ENCODE results near the gene ATP1A1. TPM values are rescaled to one million over a fixed set of nuclear protein-coding genes. Genes with fewer than 3 reads are reported as not detected.

Gene ATP1A1
- total RNA-seq, 2 donors from 2014 or later, result 208 to 285 TPM

GRCh38 chr1:116428576-116428975 is 55.5 kb downstream of the ATP1A1 start:
- H3K4me3 Mint-ChIP-seq, result no peak overlapping the region
- no peaks in the 10 kb centered on the region for H3K36me3 Mint-ChIP-seq
- no peaks in the 10 kb centered on the region for H3K4me1 Mint-ChIP-seq (ENCODE audit: low read depth in 2 of 2)
- no peak overlapping the region for H3K27ac Mint-ChIP-seq
- DNase-seq (ENCODE audit: low spot score) (no peak), ATAC-seq (no peak)
- no peaks in the 10 kb centered on the region for H3K9me3 Mint-ChIP-seq
- H3K27me3 Mint-ChIP-seq, result peaks cover 16 to 18% of the 10 kb centered on the region in 2 donors

DNA sequence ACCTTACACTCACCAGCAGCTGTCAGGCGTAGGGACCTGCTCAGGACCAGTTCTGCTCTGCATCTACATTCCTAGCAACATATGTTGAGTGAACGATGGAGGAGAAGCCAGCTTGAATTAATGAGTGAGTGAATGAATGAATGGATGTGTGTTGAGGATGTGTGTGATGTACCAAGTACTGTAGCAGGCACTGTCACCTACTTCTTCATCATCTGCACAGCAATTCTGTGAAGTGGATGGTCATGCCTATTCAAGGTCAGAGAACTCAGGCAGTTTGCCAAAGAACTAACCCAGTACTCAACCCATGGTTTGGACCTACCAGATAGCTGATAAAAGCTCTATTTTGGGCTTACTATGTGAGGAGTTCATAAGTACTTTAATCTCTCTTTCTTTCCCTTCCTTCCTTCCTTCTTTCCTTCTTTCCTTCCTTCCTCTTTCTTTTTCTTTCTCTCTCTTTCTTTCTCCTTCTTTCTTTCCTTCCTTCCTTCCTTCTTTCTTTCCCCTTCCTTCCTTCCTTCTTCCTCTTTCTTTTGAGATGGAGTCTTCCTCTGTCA is 56.9 kb downstream of the ATP1A1 start:
- Mint-ChIP-seq H3K36me3 (no peaks in the 10 kb centered on the region), H3K27me3 (peaks cover 11 to 16% of the 10 kb centered on the region in 2 donors), H3K27ac (no peak overlapping the region), H3K9me3 (no peaks in the 10 kb centered on the region), H3K4me1 (ENCODE audit: low read depth in 2 of 2) (no peaks in the 10 kb centered on the region), H3K4me3 (no peak overlapping the region)
- DNase-seq (ENCODE audit: low spot score) (no peak), ATAC-seq (no peak)

- H3K27me3 Mint-ChIP-seq, result peaks cover 9 to 14% of the 10 kb centered on the region in 2 donors
- ATAC-seq (no peak), DNase-seq (ENCODE audit: low spot score) (no peak)
- H3K4me3 Mint-ChIP-seq, result no peak overlapping the region
- H3K36me3 Mint-ChIP-seq, result no peaks in the 10 kb centered on the region
- H3K4me1 Mint-ChIP-seq (ENCODE audit: low read depth in 2 of 2), result no peaks in the 10 kb centered on the region
- no peak overlapping the region for H3K27ac Mint-ChIP-seq
- no peaks in the 10 kb centered on the region for H3K9me3 Mint-ChIP-seq
Measured at GRCh38 chr1:116431870-116432500, 58.9 kb downstream of the ATP1A1 start.

GRCh38 chr1:116432655-116433265 is 59.7 kb downstream of the ATP1A1 start:
- ATAC-seq, result no peak
- DNase-seq (ENCODE audit: low spot score), result no peak
- no peak overlapping the region for H3K27ac Mint-ChIP-seq

DNA sequence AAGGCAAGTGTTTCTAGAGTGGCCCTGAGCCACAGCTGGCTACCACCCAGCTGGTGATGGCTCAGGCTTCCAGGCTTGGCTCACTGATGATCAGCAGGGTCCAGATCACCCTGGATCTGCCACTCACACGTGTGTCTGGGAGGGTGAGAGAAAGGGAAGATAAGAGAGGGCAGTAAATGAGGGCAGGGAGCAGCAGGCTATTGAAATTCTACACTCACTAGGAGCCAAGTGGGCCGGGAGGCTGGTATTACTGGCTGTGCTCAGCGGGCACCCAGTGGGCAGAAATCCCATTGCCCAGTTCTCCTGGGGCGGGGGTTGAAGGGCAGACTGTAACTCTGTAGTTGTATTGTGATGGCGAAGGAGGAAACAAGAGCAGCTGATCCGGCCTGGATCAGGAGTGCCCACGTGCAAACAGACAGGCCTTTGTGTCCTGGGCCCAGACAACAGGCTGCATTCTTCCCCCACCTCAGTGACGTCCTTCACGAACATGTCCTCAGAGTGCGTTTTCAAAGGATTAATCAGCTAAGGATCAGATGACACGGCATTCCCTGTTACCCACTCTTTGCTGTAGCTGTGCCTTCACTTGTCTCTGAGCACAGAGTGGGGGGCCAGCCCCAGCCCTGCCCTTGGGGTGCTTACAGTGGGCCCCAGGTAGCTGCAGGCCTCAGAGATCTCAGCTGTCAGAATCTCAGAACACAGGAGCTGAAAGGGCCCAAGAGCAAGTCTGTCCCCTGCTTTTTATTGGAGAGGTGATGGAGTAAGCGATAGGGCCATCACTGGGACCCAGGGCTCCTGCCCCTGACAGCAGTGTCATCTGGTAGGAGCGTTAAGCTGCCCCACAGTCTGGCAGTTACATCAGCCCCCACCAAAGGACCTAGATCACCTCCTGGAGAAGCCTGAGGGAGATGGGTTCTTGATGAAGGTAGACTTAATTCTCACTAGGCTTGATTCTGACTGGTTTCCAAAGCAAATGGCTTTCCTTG is 60.5 kb downstream of the ATP1A1 start:
- Mint-ChIP-seq H3K9me3 (no peaks in the 10 kb centered on the region), H3K4me3 (no peak overlapping the region), H3K36me3 (no peaks in the 10 kb centered on the region), H3K27ac (no peak overlapping the region), H3K4me1 (ENCODE audit: low read depth in 2 of 2) (no peaks in the 10 kb centered on the region), H3K27me3 (peaks cover 14 to 15% of the 10 kb centered on the region in 2 donors)
- ATAC-seq (peak; percentile 33 to 37), DNase-seq (ENCODE audit: low spot score) (no peak)

More at GRCh38 chr1:116432655-116433265, 59.7 kb downstream of the ATP1A1 start:
- Mint-ChIP-seq H3K4me3 (no peak overlapping the region), H3K27me3 (peaks cover 9 to 14% of the 10 kb centered on the region in 2 donors), H3K4me1 (ENCODE audit: low read depth in 2 of 2) (no peaks in the 10 kb centered on the region), H3K36me3 (no peaks in the 10 kb centered on the region), H3K9me3 (no peaks in the 10 kb centered on the region)

GRCh38 chr1:116434849-116435248 is 61.8 kb downstream of the ATP1A1 start:
- no peak overlapping the region for H3K4me3 Mint-ChIP-seq
- H3K36me3 Mint-ChIP-seq, result no peaks in the 10 kb centered on the region
- H3K4me1 Mint-ChIP-seq (ENCODE audit: low read depth in 2 of 2), result no peaks in the 10 kb centered on the region
- DNase-seq (ENCODE audit: low spot score) (no peak), ATAC-seq (no peak)
- no peak overlapping the region for H3K27ac Mint-ChIP-seq
- no peaks in the 10 kb centered on the region for H3K9me3 Mint-ChIP-seq
- peaks cover 16 to 23% of the 10 kb centered on the region in 2 donors for H3K27me3 Mint-ChIP-seq

DNA sequence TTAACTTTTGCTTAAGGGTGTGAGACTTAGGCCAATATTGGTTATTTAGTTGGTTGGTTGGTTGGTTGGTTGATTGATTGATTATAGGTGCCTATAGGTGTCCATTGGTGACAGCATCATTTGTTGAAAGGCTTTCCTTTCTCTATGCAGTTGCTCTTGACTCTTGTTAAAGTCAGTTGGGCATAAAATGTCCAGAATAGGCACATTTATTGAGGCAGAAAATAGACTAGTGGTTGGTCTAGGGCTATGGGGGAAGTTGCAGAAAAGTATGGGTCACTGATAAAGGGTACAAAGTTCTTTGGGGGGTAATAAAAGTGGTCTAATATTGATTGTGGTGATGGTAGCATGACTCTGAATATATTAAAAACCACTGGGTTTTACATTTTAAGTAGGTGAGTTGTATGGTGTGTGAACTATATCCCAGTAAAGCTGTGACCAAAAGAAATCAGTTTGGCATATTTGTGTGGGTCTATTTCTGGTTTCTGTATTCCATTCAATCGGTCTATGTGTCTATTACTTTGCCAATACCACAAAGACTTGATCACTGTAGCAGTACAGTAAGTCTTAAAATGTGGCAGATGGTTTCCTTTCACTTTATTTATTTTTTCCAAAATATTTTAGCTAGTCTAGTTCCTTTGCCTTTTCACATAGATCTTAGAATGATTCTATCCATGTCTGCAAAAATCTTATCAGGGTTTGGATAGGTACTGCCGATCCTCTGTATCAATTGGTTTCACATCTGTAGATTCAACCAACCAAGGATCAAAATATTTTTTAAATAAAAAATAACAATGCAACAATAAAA is 63.0 kb downstream of the ATP1A1 start:
- no peaks in the 10 kb centered on the region for H3K36me3 Mint-ChIP-seq
- no peak overlapping the region for H3K4me3 Mint-ChIP-seq
- peak in 1 of 2 donors; percentile 34 for ATAC-seq
- H3K4me1 Mint-ChIP-seq (ENCODE audit: low read depth in 2 of 2), result no peaks in the 10 kb centered on the region
- H3K27ac Mint-ChIP-seq, result no peak overlapping the region
- peaks cover 14 to 28% of the 10 kb centered on the region in 2 donors for H3K27me3 Mint-ChIP-seq
- no peak for DNase-seq (ENCODE audit: low spot score)
- H3K9me3 Mint-ChIP-seq, result no peaks in the 10 kb centered on the region

DNA sequence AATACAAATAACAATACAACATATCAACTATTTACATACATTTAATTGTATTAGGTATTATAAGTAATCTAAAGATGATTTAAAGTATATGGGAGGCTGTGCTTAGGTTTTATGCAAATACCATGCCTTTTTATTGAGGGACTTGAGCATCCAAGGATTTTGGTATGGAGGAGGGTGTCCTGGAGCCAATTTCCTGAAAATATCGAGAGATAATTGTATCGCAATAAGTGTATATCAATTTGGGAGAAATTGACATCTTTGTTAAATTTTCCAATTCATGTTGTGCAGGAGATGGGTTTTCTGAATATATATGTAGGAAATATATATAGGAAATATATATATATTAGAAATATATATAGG is 63.5 kb downstream of the ATP1A1 start:
- Mint-ChIP-seq H3K4me3 (no peak overlapping the region), H3K27ac (no peak overlapping the region), H3K36me3 (no peaks in the 10 kb centered on the region), H3K4me1 (ENCODE audit: low read depth in 2 of 2) (no peaks in the 10 kb centered on the region), H3K9me3 (no peaks in the 10 kb centered on the region), H3K27me3 (peaks cover 19 to 33% of the 10 kb centered on the region in 2 donors)
- ATAC-seq (no peak), DNase-seq (ENCODE audit: low spot score) (no peak)

- H3K4me3 Mint-ChIP-seq, result no peak overlapping the region
- no peaks in the 10 kb centered on the region for H3K9me3 Mint-ChIP-seq
- ATAC-seq (no peak), DNase-seq (ENCODE audit: low spot score) (no peak)
- H3K4me1 Mint-ChIP-seq (ENCODE audit: low read depth in 2 of 2), result no peaks in the 10 kb centered on the region
- no peak overlapping the region for H3K27ac Mint-ChIP-seq
- no peaks in the 10 kb centered on the region for H3K36me3 Mint-ChIP-seq
- peaks cover 24 to 39% of the 10 kb centered on the region in 2 donors for H3K27me3 Mint-ChIP-seq
Measured at GRCh38 chr1:116439701-116440100, 66.7 kb downstream of the ATP1A1 start.

DNA sequence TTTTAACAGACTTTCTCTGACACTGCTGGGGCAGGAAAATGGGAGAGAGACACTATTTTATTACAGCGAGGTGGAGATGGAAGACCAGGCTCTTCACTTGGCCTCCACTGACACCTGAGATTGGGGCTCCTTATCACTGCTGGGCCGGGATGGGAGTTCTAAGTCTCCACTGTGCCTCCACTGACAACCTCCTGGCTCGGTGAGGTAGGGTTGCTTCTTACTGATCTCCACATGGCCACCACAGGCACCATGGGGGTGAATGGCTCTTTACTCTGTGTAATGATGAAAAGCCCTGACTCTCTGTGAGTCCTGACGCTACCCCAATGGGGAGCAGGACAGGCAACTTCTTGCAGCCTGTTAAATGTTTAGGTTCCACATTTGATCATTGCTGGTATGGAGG is 67.7 kb downstream of the ATP1A1 start:
- Mint-ChIP-seq H3K9me3 (no peaks in the 10 kb centered on the region), H3K4me3 (no peak overlapping the region), H3K27me3 (peaks cover 24 to 39% of the 10 kb centered on the region in 2 donors), H3K36me3 (no peaks in the 10 kb centered on the region), H3K4me1 (ENCODE audit: low read depth in 2 of 2) (no peaks in the 10 kb centered on the region), H3K27ac (no peak overlapping the region)
- DNase-seq (ENCODE audit: low spot score) (no peak), ATAC-seq (no peak)

DNA sequence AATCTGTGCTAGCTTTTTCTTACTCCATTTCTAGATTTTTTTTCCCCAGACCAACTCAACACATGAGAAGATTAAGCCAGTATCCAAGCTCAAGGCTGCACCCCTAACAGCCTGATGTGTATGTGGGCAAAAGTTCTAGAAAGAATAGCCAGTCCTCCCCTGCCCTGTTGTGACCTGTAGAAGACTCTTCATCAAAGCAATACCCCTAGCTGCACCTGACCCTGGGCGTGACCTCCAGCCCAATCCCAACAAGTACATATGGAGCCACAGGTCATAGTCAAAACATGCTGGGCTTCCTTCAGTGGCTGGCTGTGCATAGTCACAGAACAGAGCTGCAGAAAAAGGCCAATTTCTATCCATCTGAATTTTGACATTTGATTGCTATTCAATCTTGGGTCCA is 72.5 kb downstream of the ATP1A1 start:
- no peaks in the 10 kb centered on the region for H3K4me1 Mint-ChIP-seq (ENCODE audit: low read depth in 2 of 2)
- H3K27ac Mint-ChIP-seq, result no peak overlapping the region
- no peak overlapping the region for H3K4me3 Mint-ChIP-seq
- H3K27me3 Mint-ChIP-seq, result peaks cover 16 to 19% of the 10 kb centered on the region in 2 donors
- no peaks in the 10 kb centered on the region for H3K9me3 Mint-ChIP-seq
- DNase-seq (ENCODE audit: low spot score) (no peak), ATAC-seq (no peak)
- no peaks in the 10 kb centered on the region for H3K36me3 Mint-ChIP-seq

- H3K4me1 Mint-ChIP-seq (ENCODE audit: low read depth in 2 of 2), result no peaks in the 10 kb centered on the region
- H3K9me3 Mint-ChIP-seq, result no peaks in the 10 kb centered on the region
- H3K36me3 Mint-ChIP-seq, result no peaks in the 10 kb centered on the region
- DNase-seq (ENCODE audit: low spot score) (no peak), ATAC-seq (no peak)
- H3K27me3 Mint-ChIP-seq, result peaks cover 5 to 12% of the 10 kb centered on the region in 2 donors
- H3K4me3 Mint-ChIP-seq, result no peak overlapping the region
- H3K27ac Mint-ChIP-seq, result no peak overlapping the region
Measured at GRCh38 chr1:116446686-116447085, 73.6 kb downstream of the ATP1A1 start.

DNA sequence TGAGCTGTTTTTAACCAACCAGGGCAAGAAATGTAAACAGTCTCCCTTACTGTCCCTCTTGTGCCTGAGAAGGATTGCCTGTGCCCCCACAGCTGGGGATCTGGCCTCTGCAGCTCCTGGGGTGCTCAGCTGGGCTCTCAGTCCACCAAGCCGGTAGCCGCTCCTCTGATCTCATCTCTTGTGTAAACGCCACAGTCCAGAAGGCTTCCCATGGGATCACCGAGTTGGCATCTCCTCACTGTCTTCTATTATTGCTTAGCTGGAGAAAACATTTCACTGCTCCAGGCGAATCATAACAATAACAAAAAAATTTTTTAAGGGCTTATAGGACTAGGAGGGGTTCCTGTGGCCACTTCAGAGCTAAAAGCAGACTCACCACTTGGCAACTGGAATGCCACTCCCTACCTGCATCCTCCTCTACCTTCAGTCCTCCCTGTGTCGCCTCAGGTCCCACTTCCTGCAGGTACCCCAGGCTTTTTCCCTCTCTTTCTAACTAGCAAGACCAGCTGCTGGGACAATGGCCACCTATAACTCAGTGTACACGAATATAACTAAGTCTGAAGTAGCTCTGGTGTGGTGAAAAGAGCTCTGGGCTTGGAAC is 75.8 kb downstream of the ATP1A1 start:
- no peaks in the 10 kb centered on the region for H3K4me1 Mint-ChIP-seq (ENCODE audit: low read depth in 2 of 2)
- no peaks in the 10 kb centered on the region for H3K9me3 Mint-ChIP-seq

More for the DNA sequence above, 75.8 kb downstream of the ATP1A1 start:
- DNase-seq (ENCODE audit: low spot score) (no peak), ATAC-seq (no peak)
- no peak overlapping the region for H3K27ac Mint-ChIP-seq
- H3K4me3 Mint-ChIP-seq, result no peak overlapping the region
- H3K27me3 Mint-ChIP-seq, result peaks cover 0 to 4% of the 10 kb centered on the region in 2 donors
- no peaks in the 10 kb centered on the region for H3K36me3 Mint-ChIP-seq
